NB4 (cell line): ENCODE measurements around the gene MAD1L1.

Source experiments
- DNase-seq: peaks from one replicate; pipeline ENCODE4 v3.0.0; 2010; ENCODE audit warnings: low read depth
- H3K4me3 ChIP-seq: one replicate; pipeline ENCODE4 v1.5.1; 2011; ENCODE audit warnings: mild to moderate bottlenecking, low read depth, low read length, moderate library complexity
- CTCF ChIP-seq: IDR thresholded peaks from one replicate; pipeline ENCODE4 v1.5.1; 2012; ENCODE audit warnings: low read depth, low read length
- MYC ChIP-seq: IDR thresholded peaks from 2 replicates; pipeline ENCODE4 v1.6.1; 2011; ENCODE audit warnings: low read depth, low read length
- POLR2A ChIP-seq: IDR thresholded peaks from 2 replicates; pipeline ENCODE4 v1.6.1; 2011; ENCODE audit warnings: mild to moderate bottlenecking; ENCODE audit not compliant: insufficient read length; ENCODE audit errors: extremely low read depth
- TF ChIP-seq, protein P1 (sequence below): IDR thresholded peaks from 2 replicates; pipeline ENCODE4 v1.6.1; 2011; ENCODE audit warnings: low read depth, low read length

MAD1L1 gene

GRCh38 chr7:2106440-2106839 lies 126.3 kb downstream of the MAD1L1 start:
- H3K4me3 ChIP-seq, result no peak overlapping the region
- DNase-seq, result no peak
- TF ChIP-seq CTCF (no peak), POLR2A (no peak), MYC (no peak)
- TF ChIP-seq, protein P1, sequence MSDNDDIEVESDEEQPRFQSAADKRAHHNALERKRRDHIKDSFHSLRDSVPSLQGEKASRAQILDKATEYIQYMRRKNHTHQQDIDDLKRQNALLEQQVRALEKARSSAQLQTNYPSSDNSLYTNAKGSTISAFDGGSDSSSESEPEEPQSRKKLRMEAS, result no peak

GRCh38 chr7:2105917-2106316 lies 126.8 kb downstream of the MAD1L1 start:
- no peak overlapping the region for H3K4me3 ChIP-seq
- no peak for TF ChIP-seq POLR2A
- TF ChIP-seq, protein P1, result no peak
- no peak for TF ChIP-seq MYC
- TF ChIP-seq CTCF, result no peak
- DNase-seq, result peak; percentile 70

GRCh38 chr7:2105280-2105679 lies 127.5 kb downstream of the MAD1L1 start:
- DNase-seq, result peak; percentile 85
- TF ChIP-seq, protein P1, result no peak
- TF ChIP-seq MYC, result no peak; the same call in 1 of the 2 replicates
- no peak for TF ChIP-seq CTCF
- no peak for TF ChIP-seq POLR2A
- H3K4me3 ChIP-seq, result no peak overlapping the region

GRCh38 chr7:2104716-2105115 lies 128.0 kb downstream of the MAD1L1 start:
- peak; percentile 69 for DNase-seq
- TF ChIP-seq CTCF (no peak), POLR2A (no peak), MYC (no peak; the same call in 1 of the 2 replicates)
- TF ChIP-seq, protein P1, result 0 out of 2 replicates have a peak, but pooled peaks have one; percentile 13

GRCh38 chr7:2104107-2104710 lies 128.5 kb downstream of the MAD1L1 start:
- peak; percentile 99 for DNase-seq
- peak overlapping the region; percentile 41 for H3K4me3 ChIP-seq
- TF ChIP-seq CTCF (peak; percentile 76), POLR2A (peak; percentile 72), MYC (peak; percentile 100)
- TF ChIP-seq, protein P1, result peak; percentile 100

More at GRCh38 chr7:2104716-2105115, 128.0 kb downstream of the MAD1L1 start:
- peak overlapping the region; percentile 41 for H3K4me3 ChIP-seq
